Esophagus muscularis mucosa (tissue), 3 donors: Measurements from ENCODE around the gene ELOVL6.

ENCODE experiments used
- CTCF ChIP-seq, 3 experiments: fragments of 200-600 bp in 2 of 3; fragments of 450-650 bp in 1 of 3; sonication (generic) in 2 of 3; IDR thresholded peaks; one replicate each; pipeline ENCODE4 v1.5.1; 2017 to 2019; ENCODE audit warnings: antibody characterized with exemption in 3 of 3, mild to moderate bottlenecking in 2 of 3, moderate library complexity in 1 of 3
- POLR2A ChIP-seq: fragments of 450-650 bp; IDR thresholded peaks from one replicate; pipeline ENCODE4 v1.6.1; 2017; ENCODE audit warnings: antibody characterized with exemption, moderate library complexity, mild to moderate bottlenecking, low read depth

GRCh38 chr4:110129544-110129943 is 68.9 kb downstream of the ELOVL6 start:
- no peak for TF ChIP-seq CTCF (IDR thresholded peaks at IDR 0.05)
- no peak for TF ChIP-seq POLR2A
